ENCODE results near the gene KSR2. TPM values are rescaled to one million over a fixed set of nuclear protein-coding genes. Genes with fewer than 3 reads are reported as not detected.
"Not testable (repeated sequence)": the region's sequence is repeated elsewhere in the genome, so short reads cannot be mapped to it uniquely, and the experiment has no call there.

KSR2 gene
- total RNA-seq, 2 experiments from 2014 or later: not detected

GRCh38 chr12:117640511-117640910 lies 328.3 kb downstream of the KSR2 start:
- H3K4me1 Mint-ChIP-seq: no peaks in the 10 kb centered on the region
- no peak for DNase-seq
- H3K36me3 Mint-ChIP-seq: no peaks in the 10 kb centered on the region
- H3K27me3 Mint-ChIP-seq: peaks cover 4% of the 10 kb centered on the region
- H3K27ac Mint-ChIP-seq: no peak overlapping the region
- no peak overlapping the region for H3K4me3 Mint-ChIP-seq
- H3K9me3 Mint-ChIP-seq: peaks cover 4% of the 10 kb centered on the region

GRCh38 chr12:117629454-117629853 lies 339.3 kb downstream of the KSR2 start:
- peaks cover 9% of the 10 kb centered on the region for H3K27me3 Mint-ChIP-seq
- H3K9me3 Mint-ChIP-seq: peaks cover 2% of the 10 kb centered on the region
- H3K27ac Mint-ChIP-seq: no peak overlapping the region
- no peak for DNase-seq
- no peaks in the 10 kb centered on the region for H3K36me3 Mint-ChIP-seq
- no peaks in the 10 kb centered on the region for H3K4me1 Mint-ChIP-seq
- no peak overlapping the region for H3K4me3 Mint-ChIP-seq

DNA sequence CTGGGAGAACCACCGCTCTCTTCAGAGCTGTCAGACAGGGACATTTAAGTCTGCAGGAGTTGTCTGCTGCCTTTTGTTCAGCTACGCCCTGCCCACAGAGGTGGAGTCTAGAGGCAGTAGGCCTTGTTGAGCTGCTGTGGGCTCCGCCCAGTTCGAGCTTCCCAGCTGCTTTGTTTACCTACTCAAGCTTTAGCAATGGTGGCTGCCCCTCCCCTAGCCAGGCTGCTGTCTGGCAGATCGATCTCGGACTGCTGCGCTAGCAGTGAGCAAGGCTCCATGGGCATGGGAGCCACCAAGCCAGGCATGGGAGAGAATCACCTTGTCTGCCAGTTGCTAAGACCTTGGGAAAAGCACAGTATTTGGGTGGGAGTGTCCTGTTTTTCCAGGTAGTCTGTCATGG lies 340.1 kb downstream of the KSR2 start:
- DNase-seq, H3K27ac Mint-ChIP-seq, H3K9me3 Mint-ChIP-seq, H3K36me3 Mint-ChIP-seq, H3K4me1 Mint-ChIP-seq, H3K4me3 Mint-ChIP-seq, H3K27me3 Mint-ChIP-seq: not testable (repeated sequence)

DNA sequence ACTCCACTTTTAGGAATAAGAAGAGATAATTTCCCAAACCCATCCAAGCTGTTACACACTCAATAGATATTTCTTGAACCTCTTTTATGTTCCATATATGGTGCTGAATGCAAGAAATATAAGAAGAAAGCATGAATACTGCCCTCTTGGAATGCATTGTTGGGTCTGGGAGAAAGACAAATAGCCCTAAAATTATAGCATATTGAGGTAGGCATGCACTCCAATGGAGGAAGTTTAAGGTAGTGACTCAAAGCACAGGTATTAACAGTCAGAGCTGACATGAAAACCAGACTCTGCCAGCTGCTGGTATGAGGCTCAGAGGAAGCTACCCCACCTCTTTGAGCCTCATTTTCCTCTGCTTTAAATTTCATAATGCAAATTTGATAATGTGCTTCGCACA lies 346.0 kb downstream of the KSR2 start:
- peaks cover 8% of the 10 kb centered on the region for H3K9me3 Mint-ChIP-seq
- no peaks in the 10 kb centered on the region for H3K4me1 Mint-ChIP-seq
- H3K36me3 Mint-ChIP-seq: no peaks in the 10 kb centered on the region
- H3K27me3 Mint-ChIP-seq: no peaks in the 10 kb centered on the region
- DNase-seq: no peak
- H3K27ac Mint-ChIP-seq: no peak overlapping the region
- H3K4me3 Mint-ChIP-seq: no peak overlapping the region

- H3K4me3 Mint-ChIP-seq: no peak overlapping the region
- no peak for DNase-seq
- H3K27me3 Mint-ChIP-seq: no peaks in the 10 kb centered on the region
- no peak overlapping the region for H3K27ac Mint-ChIP-seq
- H3K4me1 Mint-ChIP-seq: no peaks in the 10 kb centered on the region
- peaks cover 8% of the 10 kb centered on the region for H3K9me3 Mint-ChIP-seq
- no peaks in the 10 kb centered on the region for H3K36me3 Mint-ChIP-seq
Measured at GRCh38 chr12:117622087-117622486, 346.7 kb downstream of the KSR2 start.

DNA sequence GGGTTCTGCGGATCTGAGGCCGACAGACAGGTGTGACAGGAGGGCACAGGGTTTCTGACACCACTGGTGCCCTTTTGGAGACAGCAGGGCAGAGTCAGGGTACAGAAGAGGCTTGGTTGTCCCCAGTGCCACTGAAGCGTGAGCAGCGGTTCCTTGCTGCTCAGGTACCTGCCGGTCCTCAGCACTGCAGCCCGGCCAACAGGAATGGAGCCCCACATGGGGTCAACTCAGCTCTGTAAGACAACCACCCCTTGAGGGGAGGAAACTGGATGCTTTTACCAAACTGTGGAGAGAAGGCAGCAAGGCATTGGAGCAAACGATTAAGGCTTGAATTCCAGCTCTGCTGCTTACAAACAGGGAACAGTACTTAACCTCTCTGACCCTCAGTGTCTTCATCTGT lies 361.0 kb downstream of the KSR2 start:
- no peak overlapping the region for H3K4me3 Mint-ChIP-seq
- H3K27me3 Mint-ChIP-seq: peaks cover 4% of the 10 kb centered on the region
- H3K36me3 Mint-ChIP-seq: no peaks in the 10 kb centered on the region
- no peak overlapping the region for H3K27ac Mint-ChIP-seq
- DNase-seq: no peak
- H3K9me3 Mint-ChIP-seq: no peaks in the 10 kb centered on the region
- no peaks in the 10 kb centered on the region for H3K4me1 Mint-ChIP-seq

GRCh38 chr12:117606945-117607344 lies 361.8 kb downstream of the KSR2 start:
- H3K9me3 Mint-ChIP-seq: no peaks in the 10 kb centered on the region
- peaks cover 4% of the 10 kb centered on the region for H3K27me3 Mint-ChIP-seq
- H3K4me1 Mint-ChIP-seq: no peaks in the 10 kb centered on the region
- no peaks in the 10 kb centered on the region for H3K36me3 Mint-ChIP-seq
- DNase-seq: no peak
- no peak overlapping the region for H3K4me3 Mint-ChIP-seq
- no peak overlapping the region for H3K27ac Mint-ChIP-seq

DNA sequence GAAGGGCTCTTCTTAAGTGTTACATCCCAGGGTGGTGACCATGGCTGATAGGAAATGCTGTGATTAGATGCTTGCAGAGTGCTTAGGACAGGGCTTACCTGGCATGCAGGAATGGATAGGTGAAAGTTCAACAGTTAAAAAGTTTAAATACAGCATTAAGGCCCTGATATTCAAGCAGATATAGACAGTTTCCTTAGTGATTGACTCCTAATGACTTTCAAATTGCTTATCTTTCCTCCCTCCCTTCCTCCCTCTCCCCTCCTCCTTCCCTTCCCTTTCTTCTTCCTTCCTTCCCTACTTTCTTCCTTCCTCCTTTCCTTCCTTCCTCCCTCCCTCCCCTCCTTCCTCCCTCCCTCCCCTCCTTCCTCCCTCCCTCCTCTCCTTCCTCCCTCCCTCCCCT lies 362.8 kb downstream of the KSR2 start:
- H3K36me3 Mint-ChIP-seq: no peaks in the 10 kb centered on the region
- H3K4me1 Mint-ChIP-seq: no peaks in the 10 kb centered on the region
- DNase-seq: no peak
- no peaks in the 10 kb centered on the region for H3K9me3 Mint-ChIP-seq
- peaks cover 4% of the 10 kb centered on the region for H3K27me3 Mint-ChIP-seq
- no peak overlapping the region for H3K4me3 Mint-ChIP-seq
- H3K27ac Mint-ChIP-seq: no peak overlapping the region

- Mint-ChIP-seq H3K27me3 (peaks cover 4% of the 10 kb centered on the region), H3K9me3 (no peaks in the 10 kb centered on the region), H3K4me3 (no peak overlapping the region), H3K27ac (no peak overlapping the region), H3K4me1 (no peaks in the 10 kb centered on the region), H3K36me3 (no peaks in the 10 kb centered on the region)
- no peak for DNase-seq
Measured at GRCh38 chr12:117603316-117604113, 365.3 kb downstream of the KSR2 start.

DNA sequence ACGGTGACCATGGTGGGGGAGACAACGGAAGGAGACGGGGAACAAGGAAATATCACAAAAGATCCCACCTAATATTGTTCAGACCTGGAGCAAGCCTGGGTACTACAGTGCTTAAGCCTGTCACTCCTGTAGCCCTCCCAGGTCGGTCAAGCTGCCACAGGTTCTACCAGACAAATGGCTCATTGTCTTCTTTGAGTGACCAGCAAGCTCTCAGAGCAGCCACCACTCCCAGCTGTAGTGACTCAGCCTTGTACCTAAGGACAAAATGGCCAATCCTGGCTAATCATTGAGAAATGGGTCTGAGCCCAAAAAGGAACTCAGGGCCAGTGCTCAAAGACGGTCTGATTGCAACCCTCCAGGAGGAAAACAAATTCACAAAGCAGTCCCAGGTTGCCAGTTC lies 368.9 kb downstream of the KSR2 start:
- DNase-seq: no peak
- Mint-ChIP-seq H3K4me1 (no peaks in the 10 kb centered on the region), H3K9me3 (no peaks in the 10 kb centered on the region), H3K27me3 (no peaks in the 10 kb centered on the region), H3K27ac (no peak overlapping the region), H3K4me3 (no peak overlapping the region), H3K36me3 (no peaks in the 10 kb centered on the region)

GRCh38 chr12:117596968-117597367 lies 371.8 kb downstream of the KSR2 start:
- H3K9me3 Mint-ChIP-seq: no peaks in the 10 kb centered on the region
- no peaks in the 10 kb centered on the region for H3K36me3 Mint-ChIP-seq
- no peak overlapping the region for H3K4me3 Mint-ChIP-seq
- DNase-seq: no peak
- H3K27me3 Mint-ChIP-seq: peaks cover 7% of the 10 kb centered on the region
- no peaks in the 10 kb centered on the region for H3K4me1 Mint-ChIP-seq
- H3K27ac Mint-ChIP-seq: no peak overlapping the region

GRCh38 chr12:117595751-117596150 lies 373.0 kb downstream of the KSR2 start:
- no peak overlapping the region for H3K27ac Mint-ChIP-seq
- no peaks in the 10 kb centered on the region for H3K9me3 Mint-ChIP-seq
- H3K4me3 Mint-ChIP-seq: no peak overlapping the region
- no peak for DNase-seq
- H3K4me1 Mint-ChIP-seq: no peaks in the 10 kb centered on the region
- peaks cover 7% of the 10 kb centered on the region for H3K27me3 Mint-ChIP-seq
- no peaks in the 10 kb centered on the region for H3K36me3 Mint-ChIP-seq

GRCh38 chr12:117594481-117594880 lies 374.3 kb downstream of the KSR2 start:
- Mint-ChIP-seq H3K27ac (no peak overlapping the region), H3K27me3 (peaks cover 7% of the 10 kb centered on the region), H3K4me1 (no peaks in the 10 kb centered on the region), H3K4me3 (no peak overlapping the region), H3K9me3 (peaks cover 4% of the 10 kb centered on the region), H3K36me3 (no peaks in the 10 kb centered on the region)
- no peak for DNase-seq

DNA sequence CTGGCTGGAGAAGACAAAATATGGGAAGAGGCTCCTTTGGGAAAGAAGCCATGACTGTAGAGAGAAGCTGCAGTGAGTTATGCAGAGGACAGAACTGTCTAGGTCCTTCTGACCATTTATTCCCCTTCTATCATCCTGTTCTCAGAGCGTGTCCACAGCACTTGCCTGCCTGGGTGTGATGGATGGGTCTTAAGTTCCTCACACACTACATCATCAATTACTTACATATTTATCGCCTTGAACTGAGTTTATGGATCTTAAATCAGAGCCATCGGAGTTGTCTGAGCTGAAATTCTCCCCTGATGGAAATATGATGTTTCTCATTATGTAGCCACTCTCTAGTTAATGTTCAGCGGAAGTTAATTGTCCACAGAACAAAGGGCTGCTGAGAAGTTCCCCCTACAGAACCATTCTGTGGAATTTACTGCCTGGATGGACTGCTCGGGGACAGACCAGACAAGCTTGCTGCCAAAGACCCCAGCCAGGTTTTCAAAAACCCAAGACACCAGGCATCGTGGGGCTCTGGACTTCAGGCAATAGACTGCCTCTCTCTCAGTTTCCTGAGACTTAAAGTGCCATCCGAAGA lies 374.9 kb downstream of the KSR2 start:
- no peaks in the 10 kb centered on the region for H3K36me3 Mint-ChIP-seq
- peaks cover 7% of the 10 kb centered on the region for H3K27me3 Mint-ChIP-seq
- no peak for DNase-seq
- H3K4me1 Mint-ChIP-seq: no peaks in the 10 kb centered on the region
- H3K9me3 Mint-ChIP-seq: peaks cover 4% of the 10 kb centered on the region
- no peak overlapping the region for H3K27ac Mint-ChIP-seq
- H3K4me3 Mint-ChIP-seq: no peak overlapping the region

DNA sequence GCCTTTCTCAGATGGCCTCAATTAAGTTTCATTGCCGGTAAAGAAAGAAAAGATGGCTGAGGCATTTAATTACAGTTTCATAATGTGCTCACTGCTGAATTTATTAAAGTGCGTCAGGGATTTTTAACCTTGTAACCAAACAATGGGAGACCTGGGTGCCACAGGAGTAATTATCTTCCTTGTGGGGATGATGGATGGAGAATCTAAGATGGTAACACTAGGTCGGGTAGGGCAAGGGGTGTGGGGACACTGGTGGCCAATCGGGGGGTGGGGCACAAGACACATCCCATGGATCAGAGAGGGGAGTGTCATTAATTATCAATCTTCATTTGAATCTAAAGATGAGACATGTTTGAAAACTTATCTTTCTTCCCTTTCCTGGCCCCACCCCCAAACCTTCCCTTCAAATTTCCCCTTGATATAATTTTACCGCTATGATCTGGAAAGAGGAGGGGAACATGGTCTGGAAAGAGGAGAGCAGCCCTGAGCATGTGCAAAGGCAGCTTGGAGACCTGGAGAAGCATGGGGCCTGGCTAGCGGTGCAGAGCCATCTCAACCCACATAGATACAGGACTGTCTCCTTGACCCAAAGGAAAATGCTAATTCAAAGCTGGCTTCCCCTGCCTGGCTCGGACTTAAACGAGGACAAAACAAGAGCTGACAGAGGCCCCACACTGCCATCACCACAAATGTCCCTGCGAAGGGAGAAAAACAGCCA lies 376.0 kb downstream of the KSR2 start:
- H3K9me3 Mint-ChIP-seq: peaks cover 4% of the 10 kb centered on the region
- no peaks in the 10 kb centered on the region for H3K4me1 Mint-ChIP-seq
- no peak overlapping the region for H3K4me3 Mint-ChIP-seq
- no peaks in the 10 kb centered on the region for H3K36me3 Mint-ChIP-seq
- no peak overlapping the region for H3K27ac Mint-ChIP-seq
- peaks cover 7% of the 10 kb centered on the region for H3K27me3 Mint-ChIP-seq
- DNase-seq: no peak

Measured in activated naive CD8-positive, alpha-beta T cell treated with anti-CD3 and anti-CD28 coated beads for 36 hours (primary cell).